Skeletal muscle satellite cell (primary cell): ENCODE data around the gene POLR3B.
A peak's percentile ranks its signal among the peaks of the same experiment; 100 is the strongest.

Experiments used
- H3K27me3 ChIP-seq: 2 replicates; pipeline ENCODE4 v1.7.0; 2013; ENCODE audit warnings: low read length; ENCODE audit not compliant: control insufficient read depth, insufficient read depth
- H3K36me3 ChIP-seq: 2 replicates; pipeline ENCODE4 v1.7.0; 2013; ENCODE audit warnings: mild to moderate bottlenecking, control low read depth, low read length; ENCODE audit not compliant: insufficient read depth
- H3K4me1 ChIP-seq: 2 replicates; pipeline ENCODE4 v1.7.0; 2013; ENCODE audit warnings: low read length; ENCODE audit not compliant: control insufficient read depth, insufficient read depth
- H3K4me2 ChIP-seq: 2 replicates; pipeline ENCODE4 v1.7.0; 2013; ENCODE audit warnings: mild to moderate bottlenecking, low read length
- H3K4me3 ChIP-seq: 2 replicates; pipeline ENCODE4 v1.7.0; 2013; ENCODE audit warnings: low read length
- H3K9ac ChIP-seq: 2 replicates; pipeline ENCODE4 v1.7.0; 2013; ENCODE audit warnings: mild to moderate bottlenecking, low read depth, low read length, moderate library complexity
- H3K9me3 ChIP-seq: replicated peaks from 2 replicates; pipeline ENCODE4 v1.7.0; 2013; ENCODE audit warnings: mild to moderate bottlenecking, control low read depth, low read length

The POLR3B gene

DNA sequence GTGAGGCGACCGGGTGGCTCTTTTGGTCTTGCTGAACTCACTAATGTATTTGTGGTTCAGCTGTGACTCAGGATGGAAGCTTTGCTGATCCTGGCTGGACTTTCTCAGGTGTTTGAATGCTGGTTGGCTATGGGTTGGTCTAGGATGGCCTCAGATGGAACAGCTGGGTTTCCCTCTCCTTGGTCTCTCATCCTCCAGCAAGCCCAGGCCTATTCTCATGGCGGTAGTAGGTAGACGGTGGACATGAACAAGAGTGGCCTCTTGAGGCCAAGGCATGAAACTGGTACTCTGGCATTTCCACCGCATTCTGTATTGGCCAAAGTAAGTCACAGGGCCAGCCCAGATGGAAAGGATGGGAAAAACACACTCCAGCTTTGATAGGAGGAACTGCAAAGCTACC lies 11.8 kb upstream of the POLR3B start:
- H3K4me3 ChIP-seq: no peak overlapping the region
- H3K4me2 ChIP-seq: no peak overlapping the region
- peaks cover 15% of the 10 kb centered on the region for H3K4me1 ChIP-seq
- H3K9me3 ChIP-seq: no peaks in the 10 kb centered on the region
- no peaks in the 10 kb centered on the region for H3K36me3 ChIP-seq
- peaks cover 3% of the 10 kb centered on the region for H3K27me3 ChIP-seq
- no peak overlapping the region for H3K9ac ChIP-seq

DNA sequence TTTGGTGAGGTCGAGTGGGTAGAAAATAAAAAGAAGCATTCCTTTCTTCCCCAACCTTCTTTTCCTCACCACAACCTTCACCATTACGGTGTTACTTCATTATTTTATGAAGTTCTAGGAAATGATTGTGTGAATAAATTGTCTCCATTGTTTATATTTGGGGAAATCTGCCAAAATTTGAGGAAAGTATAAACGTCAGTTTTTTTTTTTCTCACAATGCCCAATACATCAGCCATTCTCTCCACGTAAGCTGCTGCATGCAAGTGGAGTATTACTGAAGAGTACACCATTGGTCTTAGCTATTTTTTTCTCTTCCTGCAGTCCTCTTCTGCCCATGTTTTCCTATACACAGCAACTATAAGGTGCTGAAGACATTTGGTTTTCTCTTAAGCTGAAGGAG lies 9.1 kb upstream of the POLR3B start:
- H3K9me3 ChIP-seq: no peaks in the 10 kb centered on the region
- H3K36me3 ChIP-seq: no peaks in the 10 kb centered on the region
- peaks cover under 1% of the 10 kb centered on the region for H3K4me1 ChIP-seq
- no peak overlapping the region for H3K4me3 ChIP-seq
- H3K9ac ChIP-seq: no peak overlapping the region
- peaks cover 7% of the 10 kb centered on the region for H3K27me3 ChIP-seq
- H3K4me2 ChIP-seq: no peak overlapping the region

DNA sequence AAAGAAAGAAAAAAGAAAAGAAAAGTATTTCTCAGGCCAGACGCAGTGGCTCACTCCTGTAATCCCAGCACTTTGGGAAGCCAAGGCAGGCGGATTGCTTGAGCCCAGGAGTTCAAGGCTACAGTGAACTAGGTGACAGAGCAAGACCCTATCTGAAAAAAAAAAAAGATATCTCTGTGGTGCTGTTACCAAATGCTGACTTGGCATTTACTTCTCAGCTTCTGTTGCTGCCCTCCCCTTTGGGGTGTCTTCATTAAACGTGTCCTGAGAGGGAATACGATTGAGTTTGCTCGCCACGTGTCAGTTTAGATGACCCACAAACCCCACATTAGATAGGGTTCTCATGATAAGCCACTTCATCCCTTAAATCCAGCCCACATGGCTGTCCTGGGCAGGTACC lies 4.4 kb upstream of the POLR3B start:
- Histone ChIP-seq H3K9ac (no peak overlapping the region), H3K4me2 (no peak overlapping the region), H3K9me3 (no peaks in the 10 kb centered on the region), H3K4me3 (no peak overlapping the region), H3K36me3 (no peaks in the 10 kb centered on the region), H3K27me3 (peaks cover 7% of the 10 kb centered on the region), H3K4me1 (peaks cover 4% of the 10 kb centered on the region)

DNA sequence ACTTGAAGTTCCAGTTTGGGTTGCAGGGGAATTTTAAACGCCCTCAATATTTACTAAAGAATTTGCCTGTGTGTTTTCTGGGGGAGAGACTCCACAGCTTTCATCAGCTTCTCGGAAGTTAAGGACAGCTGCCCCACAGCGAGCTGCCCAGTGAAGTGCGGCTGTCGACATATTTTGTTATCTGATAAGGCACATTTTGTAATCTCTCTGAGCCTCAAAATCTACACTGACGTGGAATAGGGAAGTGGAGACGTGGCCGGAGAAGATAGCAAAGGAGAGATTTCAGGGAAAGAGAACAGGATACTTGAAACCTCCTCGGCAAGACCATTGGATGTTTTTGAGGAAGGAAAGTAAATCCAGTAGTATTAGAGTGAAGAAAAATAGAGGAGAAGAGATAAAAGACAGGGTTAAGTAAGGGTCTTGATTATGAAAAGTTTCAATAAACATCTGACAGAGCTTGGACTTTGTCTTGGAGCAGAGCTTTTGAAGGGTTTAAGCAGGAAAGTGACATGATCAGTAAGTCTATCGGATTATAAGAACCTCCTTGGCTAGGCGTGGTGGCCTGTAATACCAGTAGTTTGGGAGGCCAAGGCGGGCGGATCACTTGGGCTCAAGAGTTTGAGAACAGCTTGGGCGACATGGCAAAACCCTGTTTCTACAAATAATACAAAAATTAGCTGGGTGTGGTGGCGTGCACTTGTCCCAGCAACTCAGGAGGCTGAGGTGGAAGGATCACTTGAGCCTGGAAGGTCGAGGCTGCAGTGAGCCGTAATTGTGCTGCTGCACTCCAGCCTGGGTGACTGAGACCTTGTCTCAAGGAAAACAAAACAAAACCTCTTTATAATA lies 1.1 kb downstream of the POLR3B start:
- Histone ChIP-seq H3K36me3 (no peaks in the 10 kb centered on the region), H3K9ac (peak overlapping the region; percentile 88), H3K27me3 (no peaks in the 10 kb centered on the region), H3K9me3 (no peaks in the 10 kb centered on the region), H3K4me1 (peaks cover 11% of the 10 kb centered on the region), H3K4me2 (peak overlapping the region; percentile 92), H3K4me3 (peak overlapping the region; percentile 91)

DNA sequence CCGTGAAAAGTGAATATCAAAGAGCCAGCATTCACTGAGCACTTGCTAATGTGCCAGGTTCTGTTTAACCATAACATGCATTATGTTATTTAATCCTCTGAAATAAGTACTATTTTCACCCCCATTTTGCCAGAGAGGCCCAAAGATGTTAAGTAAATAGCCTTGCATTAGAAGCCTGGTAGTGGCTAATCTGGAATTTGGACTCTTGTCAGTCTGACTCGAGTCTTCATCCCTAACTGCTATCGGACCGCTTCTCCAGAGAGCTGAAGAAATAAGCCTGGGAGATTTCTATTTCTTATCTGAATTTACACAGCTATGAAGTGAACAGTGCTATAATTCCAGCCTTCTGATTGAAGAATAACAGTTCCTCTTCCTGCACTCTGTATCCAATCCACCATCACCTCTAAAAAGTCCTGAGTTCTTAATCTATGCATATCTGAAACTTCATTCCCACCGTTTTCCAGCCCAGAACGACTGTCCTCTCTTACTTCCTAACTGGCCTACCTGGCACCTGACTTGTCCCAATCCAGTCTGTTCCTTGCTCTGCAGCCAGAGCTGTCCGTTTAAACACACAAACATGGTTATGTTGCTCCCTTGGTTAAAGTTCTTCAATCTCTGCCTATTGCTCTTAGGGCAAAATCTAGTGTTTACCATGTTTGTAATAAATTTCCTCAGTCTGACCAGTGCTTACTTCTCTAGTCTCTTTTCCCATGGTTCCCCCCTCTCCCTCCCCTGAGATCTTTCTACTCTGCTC lies 2.3 kb downstream of the POLR3B start:
- Histone ChIP-seq H3K36me3 (peaks cover 4% of the 10 kb centered on the region), H3K9me3 (no peaks in the 10 kb centered on the region), H3K9ac (no peak overlapping the region), H3K4me1 (peaks cover 11% of the 10 kb centered on the region), H3K27me3 (no peaks in the 10 kb centered on the region), H3K4me2 (no peak overlapping the region), H3K4me3 (no peak overlapping the region)

DNA sequence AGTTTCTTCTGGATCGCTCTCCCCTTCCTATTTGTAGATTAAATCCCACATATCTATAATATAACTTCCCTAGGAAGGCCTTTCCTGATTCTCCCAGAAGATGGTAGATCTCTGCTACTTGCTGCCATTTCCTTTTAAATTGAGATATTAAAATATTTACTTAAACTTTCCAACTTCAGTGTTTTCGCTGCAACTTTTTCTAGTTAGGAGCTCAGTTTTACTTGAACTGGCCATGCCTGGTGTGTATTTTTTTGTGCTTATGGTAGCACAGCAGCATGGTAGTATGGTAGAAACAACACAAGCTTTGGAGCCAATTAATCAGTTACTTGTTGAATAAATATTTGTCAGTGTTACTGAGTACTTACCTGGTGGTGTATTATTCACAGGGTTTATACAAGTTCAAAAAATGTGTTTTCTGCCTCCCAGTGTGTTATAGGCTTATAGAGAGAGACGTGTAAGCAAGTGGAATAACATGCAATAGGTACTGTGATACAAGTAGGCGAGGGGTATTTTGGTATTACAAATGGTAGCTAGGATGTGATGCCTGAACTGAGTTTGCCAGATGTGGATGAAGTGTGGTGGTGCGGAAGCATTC lies 2.9 kb downstream of the POLR3B start:
- Histone ChIP-seq H3K27me3 (no peaks in the 10 kb centered on the region), H3K4me2 (no peak overlapping the region), H3K36me3 (peaks cover 4% of the 10 kb centered on the region), H3K4me1 (peaks cover 11% of the 10 kb centered on the region), H3K9me3 (no peaks in the 10 kb centered on the region), H3K4me3 (no peak overlapping the region), H3K9ac (no peak overlapping the region)

DNA sequence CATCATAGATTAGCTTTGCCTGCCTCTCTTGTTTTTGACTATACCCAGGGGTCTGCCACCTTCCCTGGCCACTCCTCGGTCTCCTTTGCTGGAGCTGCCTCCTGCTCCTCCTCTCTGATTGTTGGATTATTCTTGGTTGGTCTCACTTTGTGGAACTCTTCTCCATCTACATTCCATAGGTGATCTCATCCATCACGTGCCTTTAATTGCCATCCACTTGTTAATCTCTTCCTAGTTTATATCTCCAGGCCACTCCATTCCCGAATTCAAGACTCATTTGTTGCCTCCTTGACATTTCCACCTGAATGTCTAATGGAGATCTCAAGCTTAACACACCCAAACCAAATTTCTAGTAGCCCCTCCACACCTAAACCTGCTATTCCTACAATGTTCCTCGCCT lies 5.4 kb downstream of the POLR3B start:
- Histone ChIP-seq H3K27me3 (no peaks in the 10 kb centered on the region), H3K4me1 (peaks cover 8% of the 10 kb centered on the region), H3K4me2 (no peak overlapping the region), H3K4me3 (no peak overlapping the region), H3K9ac (no peak overlapping the region), H3K36me3 (peaks cover 4% of the 10 kb centered on the region), H3K9me3 (no peaks in the 10 kb centered on the region)

DNA sequence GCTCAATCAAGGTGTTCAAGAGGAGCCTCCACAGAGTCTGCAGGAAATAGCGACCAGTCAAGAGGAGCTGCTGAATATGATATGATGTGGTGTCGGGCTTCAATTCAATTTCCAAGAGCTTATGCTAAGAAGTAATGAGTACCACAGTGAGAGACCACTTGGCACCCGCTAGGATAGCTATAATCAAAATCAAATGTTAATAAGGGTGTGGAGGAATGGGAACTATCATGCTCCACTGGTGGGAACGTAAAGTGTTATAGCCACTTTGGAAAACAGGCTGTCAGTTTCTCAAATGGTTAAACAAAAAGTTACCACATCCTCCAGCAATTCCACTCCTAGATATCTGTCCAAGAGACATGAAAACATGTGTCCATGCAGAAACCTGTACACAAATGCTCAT lies 6.7 kb downstream of the POLR3B start:
- Histone ChIP-seq H3K9ac (no peak overlapping the region), H3K27me3 (no peaks in the 10 kb centered on the region), H3K4me3 (no peak overlapping the region), H3K4me1 (peaks cover 2% of the 10 kb centered on the region), H3K9me3 (no peaks in the 10 kb centered on the region), H3K36me3 (peaks cover 4% of the 10 kb centered on the region), H3K4me2 (no peak overlapping the region)

DNA sequence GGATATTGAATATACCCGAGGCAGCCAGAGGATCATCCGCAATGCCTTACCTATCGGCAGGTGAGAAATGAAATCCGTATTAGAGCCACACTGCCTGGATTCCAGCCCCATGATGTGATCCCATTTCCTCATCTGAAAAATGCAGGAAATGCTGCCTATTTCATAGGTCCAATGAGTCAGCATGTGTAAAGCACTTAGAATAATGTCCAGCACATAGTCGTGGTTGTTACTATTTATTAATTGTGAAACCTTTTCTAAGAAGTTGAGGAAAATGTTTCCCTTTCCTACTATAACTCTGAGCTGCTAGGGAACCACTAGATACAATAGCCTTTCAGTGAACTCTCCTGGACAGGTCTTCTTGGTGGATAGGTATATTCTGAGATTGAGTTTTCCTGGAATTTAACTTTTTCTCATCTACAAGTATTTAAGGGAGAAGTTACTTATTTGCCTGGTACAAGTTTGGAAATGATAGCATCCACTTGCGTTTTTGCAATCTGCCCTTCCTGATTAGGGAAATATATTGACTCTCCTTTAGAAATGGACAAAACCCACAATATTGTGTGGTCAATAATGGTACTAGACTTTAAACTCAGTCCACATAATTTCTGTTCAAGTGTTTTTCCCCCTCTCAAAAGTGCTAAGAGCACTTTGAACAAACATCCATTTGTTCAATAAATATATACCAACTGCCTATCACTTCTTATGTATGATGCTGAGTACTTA lies 12.2 kb downstream of the POLR3B start:
- peaks cover 6% of the 10 kb centered on the region for H3K36me3 ChIP-seq
- no peaks in the 10 kb centered on the region for H3K9me3 ChIP-seq
- H3K4me2 ChIP-seq: peak overlapping the region; percentile 65
- H3K27me3 ChIP-seq: no peaks in the 10 kb centered on the region
- H3K4me3 ChIP-seq: no peak overlapping the region
- peaks cover 12% of the 10 kb centered on the region for H3K4me1 ChIP-seq
- peak overlapping the region; percentile 44 for H3K9ac ChIP-seq

DNA sequence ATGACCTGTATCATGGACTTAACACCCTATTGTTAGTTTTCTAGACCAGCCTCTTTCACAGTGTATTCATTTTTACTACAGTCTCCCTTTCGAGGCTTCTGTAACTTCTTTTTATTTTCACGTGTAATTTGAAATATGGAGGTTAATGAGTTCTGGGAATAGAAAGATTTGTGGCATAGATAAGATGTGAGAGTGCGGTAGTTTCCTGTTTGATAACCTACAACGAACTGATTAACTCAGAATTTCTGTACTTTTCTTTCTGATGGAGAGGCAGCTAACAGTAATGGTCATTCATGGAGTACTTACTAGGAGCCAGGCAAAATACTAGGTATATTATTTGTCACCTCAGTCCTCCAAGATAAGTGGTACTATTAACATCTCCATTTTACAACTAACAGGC lies 21.2 kb downstream of the POLR3B start:
- Histone ChIP-seq H3K9ac (no peak overlapping the region), H3K4me2 (no peak overlapping the region), H3K4me1 (no peaks in the 10 kb centered on the region), H3K36me3 (peaks cover 55% of the 10 kb centered on the region), H3K4me3 (no peak overlapping the region), H3K27me3 (no peaks in the 10 kb centered on the region), H3K9me3 (no peaks in the 10 kb centered on the region)

DNA sequence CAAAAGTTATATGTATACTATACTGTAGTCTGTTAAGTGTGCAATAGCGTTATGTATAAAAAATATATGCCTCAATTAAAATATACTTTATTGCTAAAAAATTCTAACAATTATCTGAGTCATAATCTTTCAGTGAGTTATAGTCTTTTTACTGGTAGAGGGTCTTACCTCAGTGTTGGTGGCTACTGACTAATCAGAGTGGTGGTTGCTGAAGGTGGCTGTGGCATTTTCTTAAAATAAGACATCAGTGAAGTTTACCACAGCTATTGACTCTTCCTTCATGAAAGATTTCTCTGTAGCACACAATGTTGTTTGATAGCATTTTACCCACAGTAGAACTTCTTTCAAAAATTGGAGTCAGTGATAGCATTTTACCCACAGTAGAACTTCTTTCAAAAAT lies 23.4 kb downstream of the POLR3B start:
- H3K4me3 ChIP-seq: no peak overlapping the region
- no peaks in the 10 kb centered on the region for H3K27me3 ChIP-seq
- peaks cover 64% of the 10 kb centered on the region for H3K36me3 ChIP-seq
- H3K4me1 ChIP-seq: no peaks in the 10 kb centered on the region
- H3K9ac ChIP-seq: no peak overlapping the region
- H3K4me2 ChIP-seq: no peak overlapping the region
- no peaks in the 10 kb centered on the region for H3K9me3 ChIP-seq
